ENCODE results near the gene UBE2J2.

- TF ChIP-seq CTCF (IDR thresholded peaks at IDR 0.05) (no peak), POLR2A (IDR thresholded peaks at IDR 0.05) (no peak)
Measured at GRCh38 chr1:1293263-1294249, 19.9 kb upstream of the UBE2J2 start.
